ENCODE results near the gene ATP11A.

DNA sequence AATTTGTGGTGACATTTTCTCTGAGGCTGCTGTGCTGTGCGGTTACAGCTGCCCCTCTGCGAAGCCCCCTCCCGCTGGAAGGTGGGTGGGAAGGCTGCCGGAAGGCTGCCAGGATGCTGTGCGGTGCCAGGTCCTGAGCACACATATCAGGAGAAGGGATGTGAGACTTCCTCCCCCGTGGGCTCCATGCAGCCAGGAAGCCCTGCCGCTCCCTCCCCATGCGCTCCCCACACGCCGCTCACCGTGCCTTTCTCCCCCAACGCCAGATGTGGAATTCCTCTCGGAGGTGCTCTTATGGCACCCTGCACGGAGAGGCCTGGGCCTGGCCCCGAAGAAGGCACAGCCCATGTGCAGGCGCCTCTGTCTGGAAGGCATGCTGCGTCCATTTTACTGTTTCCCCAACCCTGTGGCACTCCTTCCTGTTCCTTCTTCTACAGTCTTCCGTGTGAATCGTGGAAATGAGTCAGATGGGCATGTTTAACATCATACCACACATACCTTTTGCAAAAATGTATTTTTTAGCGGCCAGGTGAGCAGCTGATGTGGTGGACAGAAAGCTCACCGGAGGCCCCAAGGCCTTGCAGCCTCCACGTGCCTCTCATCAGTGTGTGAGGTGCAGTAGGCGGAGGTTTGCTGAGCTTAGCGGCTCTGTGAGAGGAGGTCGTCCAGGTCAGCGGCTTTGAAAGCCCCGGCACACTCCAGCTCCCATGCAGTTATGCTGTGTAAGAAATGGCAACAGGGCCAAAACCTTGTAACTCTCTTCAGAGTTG is 88.0 kb downstream of the ATP11A start:
- TF ChIP-seq, protein P1, sequence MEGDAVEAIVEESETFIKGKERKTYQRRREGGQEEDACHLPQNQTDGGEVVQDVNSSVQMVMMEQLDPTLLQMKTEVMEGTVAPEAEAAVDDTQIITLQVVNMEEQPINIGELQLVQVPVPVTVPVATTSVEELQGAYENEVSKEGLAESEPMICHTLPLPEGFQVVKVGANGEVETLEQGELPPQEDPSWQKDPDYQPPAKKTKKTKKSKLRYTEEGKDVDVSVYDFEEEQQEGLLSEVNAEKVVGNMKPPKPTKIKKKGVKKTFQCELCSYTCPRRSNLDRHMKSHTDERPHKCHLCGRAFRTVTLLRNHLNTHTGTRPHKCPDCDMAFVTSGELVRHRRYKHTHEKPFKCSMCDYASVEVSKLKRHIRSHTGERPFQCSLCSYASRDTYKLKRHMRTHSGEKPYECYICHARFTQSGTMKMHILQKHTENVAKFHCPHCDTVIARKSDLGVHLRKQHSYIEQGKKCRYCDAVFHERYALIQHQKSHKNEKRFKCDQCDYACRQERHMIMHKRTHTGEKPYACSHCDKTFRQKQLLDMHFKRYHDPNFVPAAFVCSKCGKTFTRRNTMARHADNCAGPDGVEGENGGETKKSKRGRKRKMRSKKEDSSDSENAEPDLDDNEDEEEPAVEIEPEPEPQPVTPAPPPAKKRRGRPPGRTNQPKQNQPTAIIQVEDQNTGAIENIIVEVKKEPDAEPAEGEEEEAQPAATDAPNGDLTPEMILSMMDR (IDR thresholded peaks at IDR 0.05; ENCODE audit: low read length) = no peak
- no peak for TF ChIP-seq EZH2 (optimal IDR thresholded peaks at IDR 0.05; ENCODE audit: low read depth, low read length)
- TF ChIP-seq EZH2phosphoT487 (IDR thresholded peaks at IDR 0.05; ENCODE audit: low read length) = no peak
